Transverse colon (tissue), 4 donors: ENCODE data around the gene RAB4A.

Experiments used
- CTCF ChIP-seq, 5 experiments: fragments of 200-600 bp in 3 of 5; fragments of 450-650 bp in 2 of 5; sonication (generic) in 3 of 5; IDR thresholded peaks; 1 replicate in 2 of 5; 2 replicates in 3 of 5; pipeline ENCODE4 v1.5.1; 2016 to 2017; ENCODE audit warnings: antibody characterized with exemption in 5 of 5, inconsistent platforms in 3 of 5, mild to moderate bottlenecking in 2 of 5, moderate library complexity in 1 of 5
- EP300 ChIP-seq: sonication (generic); formaldehyde crosslinking; IDR thresholded peaks from one replicate; pipeline ENCODE4 v1.6.1; 2017; ENCODE audit warnings: antibody characterized with exemption, low read depth
- POLR2AphosphoS5 ChIP-seq, 3 donors: sonication (generic); formaldehyde crosslinking; IDR thresholded peaks; one replicate each; pipeline ENCODE4 v1.6.1; 2016; ENCODE audit warnings: antibody characterized with exemption in 3 of 3

DNA sequence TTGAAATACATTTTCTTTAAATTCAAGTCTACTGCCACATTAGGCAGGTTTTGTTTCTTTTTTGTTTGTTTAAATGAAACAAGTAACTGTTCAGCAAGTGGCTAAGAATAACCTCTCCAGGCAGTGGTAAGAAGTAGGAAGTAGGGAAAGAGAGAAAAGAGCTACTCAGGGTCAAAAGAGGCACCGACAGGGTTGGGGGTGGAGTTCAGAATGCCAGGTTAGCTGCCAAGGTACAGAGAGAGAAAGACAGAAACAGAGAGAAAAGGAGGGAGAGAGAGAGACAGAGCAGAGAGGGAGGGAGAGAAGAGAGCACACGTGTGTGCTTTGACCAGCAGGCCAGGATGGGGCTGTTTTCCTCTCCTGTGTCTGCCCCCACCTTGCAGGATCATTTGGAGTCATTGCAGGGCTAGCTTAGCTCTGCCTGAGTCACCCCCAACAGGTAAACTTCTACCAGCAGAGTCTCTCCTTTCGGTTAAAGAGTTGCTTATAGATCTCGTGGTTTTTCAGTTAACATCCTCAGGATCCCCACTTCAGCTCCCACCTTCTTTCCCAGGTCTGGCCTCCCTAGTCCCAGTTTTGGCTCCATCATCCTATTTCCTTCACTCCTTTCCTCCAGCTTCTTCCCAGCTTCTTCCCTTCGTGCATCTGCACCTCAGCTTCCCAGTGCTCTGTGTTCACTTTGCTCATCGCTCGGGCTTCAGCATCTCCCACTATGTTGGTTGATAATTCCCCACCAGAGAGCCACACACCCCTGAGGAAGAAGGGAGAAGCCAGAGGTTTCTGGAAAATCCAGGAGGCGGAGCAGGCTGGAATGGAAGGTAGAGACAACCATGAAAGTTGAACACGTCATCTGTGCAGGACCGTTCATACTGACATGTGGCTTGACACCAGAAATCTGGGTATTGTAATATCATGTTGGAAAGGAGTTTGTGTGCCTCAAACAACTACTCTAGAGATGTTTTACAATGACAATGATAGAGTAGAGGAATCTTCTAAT, 21.8 kb upstream of the RAB4A start:
- TF ChIP-seq CTCF (IDR thresholded peaks at IDR 0.05) = no peak
- TF ChIP-seq EP300 = no peak
- TF ChIP-seq POLR2AphosphoS5 (IDR thresholded peaks at IDR 0.05) = no peak
